B cell (primary cell): ENCODE measurements around the gene ZC3H10. TPM values are rescaled to one million over a fixed set of nuclear protein-coding genes. Genes with fewer than 3 reads are reported as not detected.

ENCODE experiments used
- ATAC-seq: fragments of 200-7000 bp; cut with Tn5 transposase; one replicate; pipeline ENCODE4 v1.10.0; 2021; ENCODE audit warnings: low read depth, mild to moderate bottlenecking, moderate number of reproducible peaks, moderate library complexity
- CTCF ChIA-PET: fragments of 350-600 bp; sonication (Branson Sonifier 250); formaldehyde crosslinking; loops from one replicate; lab custom pipeline; 2021; ENCODE audit warnings: antibody characterized with exemption, inconsistent platforms; lab: Charles Lee
- POLR2A ChIA-PET: fragments of 350-600 bp; sonication (Branson Sonifier 250); formaldehyde crosslinking; loops from one replicate; lab custom pipeline; 2021; ENCODE audit warnings: antibody characterized with exemption; lab: Charles Lee
- DNase-seq: peaks from one replicate; pipeline ENCODE4 v3.0.0; 2013
- H2AFZ ChIP-seq: 2 replicates; pipeline ENCODE4 v1.6.1; 2012; ENCODE audit warnings: mild to moderate bottlenecking, low read depth, low read length; ENCODE audit not compliant: insufficient read depth, poor library complexity, severe bottlenecking
- H3K27ac ChIP-seq, 2 donors: 1 replicate in 1 of 2; 2 replicates in 1 of 2; pipeline ENCODE4 v1.5.1; 2012 to 2013; ENCODE audit warnings: low read length in 2 of 2, mild to moderate bottlenecking in 2 of 2, moderate library complexity in 1 of 2
- H3K27me3 ChIP-seq, 4 experiments: fragments of 200-600 bp in 1 of 4; sonication (generic) in 1 of 4; replicated peaks in 1 of 4; 1 replicate in 2 of 4; 2 replicates in 2 of 4; pipeline versions ENCODE4 v1.6.1 to v1.7.0; 2013 to 2016; ENCODE audit warnings: low read length in 3 of 4, mild to moderate bottlenecking in 2 of 4, mixed read lengths in 1 of 4, moderate library complexity in 1 of 4; ENCODE audit not compliant: insufficient read depth in 4 of 4, control insufficient read depth in 3 of 4; ENCODE audit errors: control extremely low read depth in 1 of 4
- H3K36me3 ChIP-seq, 2 experiments: replicated peaks in 1 of 2; 1 replicate in 1 of 2; 2 replicates in 1 of 2; pipeline versions ENCODE4 v1.6.1 to v1.7.1; 2013; ENCODE audit warnings: low read length in 1 of 2; ENCODE audit not compliant: insufficient read depth in 2 of 2, control insufficient read depth in 1 of 2; ENCODE audit errors: control extremely low read depth in 1 of 2, extremely low read depth in 1 of 2
- H3K4me1 ChIP-seq, 2 donors: fragments of 200-600 bp in 1 of 2; sonication (generic) in 1 of 2; 1 replicate in 1 of 2; 2 replicates in 1 of 2; pipeline versions ENCODE4 v1.5.1 to v1.6.1; 2013 to 2017; ENCODE audit warnings: low read length in 2 of 2; ENCODE audit not compliant: control insufficient read depth in 2 of 2, insufficient read depth in 2 of 2
- H3K4me2 ChIP-seq: replicated peaks from 2 replicates; pipeline ENCODE3; 2012; ENCODE audit warnings: mild to moderate bottlenecking, low read depth, low read length; ENCODE audit not compliant: poor library complexity, severe bottlenecking
- H3K4me3 ChIP-seq, 5 experiments: fragments of 200-600 bp in 1 of 5; sonication (generic) in 1 of 5; 1 replicate in 3 of 5; 2 replicates in 2 of 5; pipeline versions ENCODE4 v1.5.1 to v1.7.0; 2011 to 2016; ENCODE audit warnings: low read length in 4 of 5, mild to moderate bottlenecking in 4 of 5, low read depth in 2 of 5, control low read depth in 1 of 5, moderate library complexity in 1 of 5; ENCODE audit not compliant: insufficient read depth in 1 of 5; ENCODE audit errors: control extremely low read depth in 1 of 5, extremely low read depth in 1 of 5
- H3K79me2 ChIP-seq: fragments of 200-600 bp; sonication (generic); one replicate; pipeline ENCODE4 v1.6.0; 2016; ENCODE audit warnings: low read length; ENCODE audit not compliant: control insufficient read depth, insufficient read depth
- H3K9ac ChIP-seq: fragments of 200-600 bp; sonication (generic); 2 replicates; pipeline ENCODE4 v1.6.1; 2017; ENCODE audit warnings: mild to moderate bottlenecking, low read length, moderate library complexity
- H3K9me3 ChIP-seq, 3 donors: one replicate each; pipeline versions ENCODE4 v1.6.1 to v1.7.1; 2013; ENCODE audit warnings: low read length in 2 of 3; ENCODE audit not compliant: control insufficient read depth in 2 of 3, insufficient read depth in 1 of 3; ENCODE audit errors: control extremely low read depth in 1 of 3
- H4K20me1 ChIP-seq: 2 replicates; pipeline ENCODE4 v1.6.0; 2012; ENCODE audit warnings: mild to moderate bottlenecking, low read length; ENCODE audit not compliant: insufficient read depth, control insufficient read depth, poor library complexity, severe bottlenecking
- H3K27ac Mint-ChIP-seq: one replicate; pipeline ENCODE4 v1.8.0; 2021; ENCODE audit warnings: mixed read lengths
- H3K27me3 Mint-ChIP-seq: one replicate; pipeline ENCODE4 v1.8.0; 2021; ENCODE audit warnings: mixed read lengths
- H3K4me1 Mint-ChIP-seq: one replicate; pipeline ENCODE4 v1.8.0; 2021; ENCODE audit warnings: mixed read lengths
- H3K4me3 Mint-ChIP-seq: one replicate; pipeline ENCODE4 v1.8.0; 2021; ENCODE audit warnings: mixed read lengths
- H3K9me3 Mint-ChIP-seq: one replicate; pipeline ENCODE4 v1.8.0; 2022; ENCODE audit warnings: mixed read lengths; ENCODE audit not compliant: insufficient read depth
- CTCF ChIP-seq: fragments of 200-600 bp; IDR thresholded peaks from one replicate; pipeline ENCODE4 v1.8.0; 2022; ENCODE audit warnings: antibody characterized with exemption, mild to moderate bottlenecking
- EZH2 ChIP-seq: IDR thresholded peaks from 2 replicates; pipeline ENCODE4 v1.6.1; 2012; ENCODE audit warnings: borderline replicate concordance, low read depth, mild to moderate bottlenecking, moderate library complexity, low read length; ENCODE audit not compliant: insufficient read depth, poor library complexity, severe bottlenecking
- WGBS: methylation state at CpG from one replicate; pipeline ENCODE4 v1.1.5; 2013; ENCODE audit warnings: missing lambda C conversion rate; ENCODE audit not compliant: insufficient coverage; 5-methylcytosine and 5-hydroxymethylcytosine counted together
- intact Hi-C: fragments of 100-400 bp; cut with micrococcal nuclease; formaldehyde crosslinking; loops from one replicate; pipeline ENCODE4 v1.10.0; 2022
- polyA plus RNA-seq: library from polyadenylated mRNA; depleted of rRNA; stranded (reverse); fragments of >200 nt; gene quantifications from 2 replicates; pipeline ENCODE4 v1.2.3, GENCODE V29; 2012
- total RNA-seq, 2 donors: library from RNA; stranded (reverse); fragments of 120-200 nt in 1 of 2; gene quantifications; 1 replicate in 1 of 2; 2 replicates in 1 of 2; pipeline versions ENCODE4 v1.2.3 to v1.2.4, GENCODE V29; 2013 to 2022

Gene ZC3H10
- total and polyA plus RNA-seq, 2 donors (not counting 1 experiment from before 2014, with no cell fraction given): 4.7 to 21.7 TPM

GRCh38 chr12:56086096-56086495 is 32.0 kb upstream of the ZC3H10 start:
- Histone ChIP-seq H3K4me2 (no peak overlapping the region), H3K4me3 (no peak overlapping the region), H4K20me1 (no peaks in the 10 kb centered on the region), H3K36me3 (no peaks in the 10 kb centered on the region), H3K27me3 (peaks cover 0 to 21% (median 6%) of the 10 kb centered on the region in 4 experiments), H2AFZ (no peak overlapping the region), H3K27ac (no peak overlapping the region), H3K79me2 (no peaks in the 10 kb centered on the region), H3K9me3 (peaks cover 0 to 4% (median 0%) of the 10 kb centered on the region in 3 donors), H3K4me1 (peaks cover 0 to 2% of the 10 kb centered on the region in 2 donors), H3K9ac (no peak overlapping the region)
- DNase-seq (no peak), ATAC-seq (no peak)
- H3K4me3 Mint-ChIP-seq: no peak overlapping the region
- intact Hi-C loops: no loop called here
- TF ChIP-seq EZH2 (no peak), CTCF (no peak)
- peaks cover under 1% of the 10 kb centered on the region for H3K4me1 Mint-ChIP-seq
- WGBS: no CpG with 5 or more reads among the region's 3 CpGs
- H3K27ac Mint-ChIP-seq: no peak overlapping the region
- POLR2A ChIA-PET: interaction anchor here (0.6 to 1.1 kb wide), 5 partner anchors 8 to 1759 kb away, joined by 4 to 12 read pairs (median 6); no protein-coding TSS in a partner anchor
- CTCF ChIA-PET: no interaction called here
- no peaks in the 10 kb centered on the region for H3K9me3 Mint-ChIP-seq
- H3K27me3 Mint-ChIP-seq: peaks cover 22% of the 10 kb centered on the region

GRCh38 chr12:56086608-56087007 is 31.5 kb upstream of the ZC3H10 start:
- Histone ChIP-seq H3K36me3 (no peaks in the 10 kb centered on the region), H3K79me2 (no peaks in the 10 kb centered on the region), H3K4me2 (no peak overlapping the region), H2AFZ (no peak overlapping the region), H3K4me3 (no peak overlapping the region), H3K4me1 (no peaks in the 10 kb centered on the region), H3K27me3 (peaks cover 0 to 19% (median 4%) of the 10 kb centered on the region in 4 experiments), H4K20me1 (no peaks in the 10 kb centered on the region), H3K27ac (no peak overlapping the region), H3K9ac (no peak overlapping the region), H3K9me3 (no peaks in the 10 kb centered on the region)
- WGBS: 93% methylated on average over 2 of the region's 6 CpGs
- H3K4me1 Mint-ChIP-seq: no peaks in the 10 kb centered on the region
- H3K4me3 Mint-ChIP-seq: no peak overlapping the region
- no peak overlapping the region for H3K27ac Mint-ChIP-seq
- ChIA-PET POLR2A (interaction anchor here (0.7 to 1.1 kb wide), 4 partner anchors 9 to 141 kb away, joined by 5 to 12 read pairs (median 6); no protein-coding TSS in a partner anchor), CTCF (no interaction called here)
- no peaks in the 10 kb centered on the region for H3K9me3 Mint-ChIP-seq
- intact Hi-C loops: no loop called here
- H3K27me3 Mint-ChIP-seq: peaks cover 21% of the 10 kb centered on the region
- TF ChIP-seq CTCF: no peak
- no peak for TF ChIP-seq EZH2
- ATAC-seq (no peak), DNase-seq (no peak)
